GM18867 (cell line): ENCODE measurements around the gene SRGAP2B.
"Not testable (repeated sequence)": the region's sequence is repeated elsewhere in the genome, so short reads cannot be mapped to it uniquely, and the experiment has no call there.

Source experiments
- ATAC-seq: cut with Tn5 transposase; IDR thresholded peaks from one replicate; pipeline ENCODE4 v1.9.1; 2021; ENCODE audit warnings: mild to moderate bottlenecking, moderate library complexity; ENCODE audit not compliant: unreplicated experiment

Gene SRGAP2B

DNA sequence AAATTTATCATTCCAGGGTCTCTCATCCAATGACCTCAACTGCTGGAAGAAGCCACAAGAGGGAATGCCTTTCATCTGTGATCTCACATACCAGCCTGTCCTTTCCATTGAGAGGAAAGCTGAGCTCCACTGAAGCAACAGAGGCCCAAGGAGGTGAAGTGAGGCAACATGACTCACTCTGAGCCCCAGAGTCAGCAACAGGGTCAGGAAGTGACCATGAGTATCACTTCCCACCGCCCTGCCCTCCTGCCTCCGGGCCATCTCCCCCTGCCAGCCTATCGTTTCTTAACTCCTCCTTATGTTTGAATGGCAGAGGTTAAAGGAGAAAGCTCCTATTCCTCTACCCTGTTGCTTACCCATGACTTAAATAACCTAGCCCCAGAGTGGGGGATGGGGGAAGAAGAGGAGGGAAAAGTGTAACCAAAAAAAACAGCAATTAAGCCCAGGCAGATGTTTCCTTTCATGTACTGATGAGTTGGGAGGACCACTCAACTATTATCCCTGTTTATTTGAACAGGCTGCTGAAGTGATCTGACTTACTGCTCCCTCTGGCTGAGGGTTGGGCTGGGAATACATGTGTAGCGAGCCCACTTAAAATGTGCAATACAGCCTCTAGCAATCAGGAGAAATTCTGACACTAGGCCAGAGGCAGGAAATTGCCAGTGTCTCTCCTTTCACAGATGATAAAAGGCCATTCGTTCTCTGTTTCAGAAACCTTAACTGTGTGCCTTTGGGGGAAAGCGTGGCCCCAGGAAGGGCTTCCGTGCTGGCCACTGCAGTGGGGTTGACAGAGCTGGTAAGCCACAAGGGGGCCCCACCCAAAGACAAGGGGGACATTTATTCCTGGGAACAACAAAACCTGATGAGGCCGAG, 177.7 kb downstream of the SRGAP2B start:
- ATAC-seq = not testable (repeated sequence)

- ATAC-seq = peak; percentile 76
Measured at GRCh38 chr1:144913977-144914734, 181.0 kb downstream of the SRGAP2B start.

DNA sequence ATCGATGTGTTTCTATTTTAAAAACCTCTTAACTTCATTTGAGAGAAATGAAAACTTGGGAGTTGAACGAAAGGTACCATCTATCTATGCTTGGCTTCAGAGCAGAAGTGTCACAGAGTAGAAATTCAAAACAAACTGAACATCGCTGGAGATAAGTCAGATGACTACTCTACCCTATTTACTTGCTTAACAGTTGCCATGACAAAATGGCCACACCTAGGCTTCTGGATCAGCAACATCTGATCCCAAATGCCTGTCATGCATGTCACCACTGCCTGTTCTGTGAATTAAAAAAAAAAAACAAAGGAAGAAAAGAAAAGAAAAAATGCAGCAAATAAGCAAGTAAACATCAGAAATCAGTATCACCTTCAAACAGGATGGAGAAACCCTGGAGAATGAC, 181.7 kb downstream of the SRGAP2B start:
- ATAC-seq = not testable (repeated sequence)

- ATAC-seq = not testable (repeated sequence)
Measured at GRCh38 chr1:144910729-144911128, 184.4 kb downstream of the SRGAP2B start.

DNA sequence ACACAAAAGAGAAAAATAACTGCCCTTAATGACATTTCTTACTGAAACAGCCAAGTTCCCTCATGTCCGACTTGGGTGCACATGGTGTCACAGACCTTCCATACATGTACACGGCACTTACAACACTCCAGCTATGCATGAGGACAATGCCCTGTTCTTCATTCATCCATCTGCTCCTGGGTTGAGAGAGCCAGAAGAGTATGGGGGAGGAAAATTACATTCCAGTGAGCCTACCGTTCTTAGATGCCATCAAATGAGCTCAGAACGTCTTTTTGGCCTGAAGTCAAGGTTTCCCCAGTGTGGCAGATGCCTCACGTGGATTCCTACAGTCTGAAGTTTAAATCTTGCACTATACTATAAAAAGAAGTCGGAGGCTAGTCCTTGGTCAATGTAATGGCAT, 194.3 kb downstream of the SRGAP2B start:
- ATAC-seq = not testable (repeated sequence)

DNA sequence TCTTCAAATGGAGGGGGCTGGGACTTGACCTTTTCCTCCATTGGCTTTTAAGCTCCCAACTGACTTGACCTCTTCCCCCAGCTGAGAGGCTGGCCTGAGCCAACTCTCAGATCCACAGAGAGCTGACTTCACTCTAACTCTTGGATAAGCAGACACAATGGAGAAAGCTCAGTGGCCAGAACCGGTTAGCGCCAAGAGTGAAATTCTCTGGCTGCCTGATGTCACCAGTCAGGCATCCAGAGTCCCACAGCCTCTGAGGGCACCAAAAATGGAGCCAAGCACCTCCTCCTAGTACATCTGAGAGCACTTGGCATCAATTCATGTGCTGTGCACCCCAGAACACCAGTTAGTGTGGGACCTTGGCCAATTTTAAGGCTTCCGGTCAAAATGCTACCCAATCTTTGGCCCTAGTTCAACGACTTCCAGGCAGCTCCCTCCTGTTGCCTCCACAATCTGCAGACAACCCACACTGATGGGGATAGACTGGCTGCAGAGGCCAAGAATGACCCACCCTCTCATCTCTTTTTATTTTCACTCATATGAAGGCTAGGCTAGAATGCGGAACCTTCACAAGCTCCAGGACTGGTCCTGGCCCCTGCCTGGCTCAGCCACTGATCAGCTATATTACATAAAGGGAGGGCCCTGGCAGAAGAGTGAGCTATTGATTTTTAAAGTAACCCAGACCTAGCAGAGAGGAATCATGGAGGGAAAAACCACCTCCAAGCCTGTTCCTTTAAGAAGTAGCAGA, 200.5 kb downstream of the SRGAP2B start:
- ATAC-seq = not testable (repeated sequence)

GRCh38 chr1:144893710-144894438, 201.3 kb downstream of the SRGAP2B start:
- ATAC-seq = not testable (repeated sequence)

- not testable (repeated sequence) for ATAC-seq
Measured at GRCh38 chr1:144893062-144893461, 202.1 kb downstream of the SRGAP2B start.

- not testable (repeated sequence) for ATAC-seq
Measured at GRCh38 chr1:144889450-144890115, 205.5 kb downstream of the SRGAP2B start.

GRCh38 chr1:144883022-144883421, 212.1 kb downstream of the SRGAP2B start:
- not testable (repeated sequence) for ATAC-seq

DNA sequence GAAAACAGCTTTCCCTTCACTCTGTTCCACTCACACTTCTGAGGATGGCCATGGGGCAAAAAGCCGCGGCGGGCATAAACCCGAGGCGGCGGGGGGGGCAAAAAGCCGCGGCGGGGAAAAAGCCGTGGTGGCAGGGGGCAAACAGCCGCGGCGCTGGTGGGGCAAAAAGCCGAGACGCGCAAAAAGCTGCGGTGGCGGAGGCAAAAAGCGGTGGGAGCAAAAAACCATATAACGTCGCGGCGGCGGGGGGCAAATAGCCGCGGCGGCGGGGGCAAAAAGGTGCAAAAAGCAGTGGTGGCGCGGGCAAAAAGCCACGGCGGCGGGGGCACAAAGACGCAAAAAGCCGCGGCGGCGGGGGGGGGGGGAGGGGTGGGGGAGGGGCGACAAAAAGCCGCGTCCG, 212.8 kb downstream of the SRGAP2B start:
- ATAC-seq = not testable (repeated sequence)

DNA sequence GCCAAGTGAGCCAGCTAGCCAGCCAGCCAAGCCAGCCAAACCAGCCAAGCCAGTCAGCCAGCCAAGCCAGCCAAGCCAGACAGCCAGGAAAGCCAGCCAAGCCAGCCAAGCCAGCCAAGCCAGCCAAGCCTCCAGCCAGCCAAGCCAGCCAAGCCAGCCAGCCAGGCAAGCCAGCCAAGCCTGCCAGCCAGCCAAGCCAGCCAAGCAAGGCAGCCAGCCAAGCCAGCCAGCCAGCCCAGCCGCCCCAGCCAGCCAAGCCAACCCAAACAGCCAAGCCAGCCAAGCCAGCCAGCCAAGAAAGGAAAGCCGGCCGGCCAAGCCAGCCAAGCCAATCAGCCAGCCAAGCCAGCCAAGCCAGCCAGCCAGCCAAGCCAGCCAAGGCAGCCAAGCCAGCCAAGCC, 236.5 kb downstream of the SRGAP2B start:
- ATAC-seq = not testable (repeated sequence)
